GM18951 (cell line): ENCODE results near the gene OOSP4B.

Source experiments
- POLR2A ChIP-seq: IDR thresholded peaks from 4 replicates; pipeline ENCODE4 v1.6.1; 2011; ENCODE audit warnings: mild to moderate bottlenecking; ENCODE audit not compliant: insufficient read length, insufficient read depth; ENCODE audit errors: extremely low read depth
- in situ Hi-C: fragments of 300-500 bp; cut with MboI; formaldehyde crosslinking; loops from one replicate; pipeline ENCODE4 v1.12.0; 2022; ENCODE audit warnings: low sequenced_read_pairs, mixed read lengths, inconsistent platforms; ENCODE audit not compliant: unreplicated experiment

Gene OOSP4B

DNA sequence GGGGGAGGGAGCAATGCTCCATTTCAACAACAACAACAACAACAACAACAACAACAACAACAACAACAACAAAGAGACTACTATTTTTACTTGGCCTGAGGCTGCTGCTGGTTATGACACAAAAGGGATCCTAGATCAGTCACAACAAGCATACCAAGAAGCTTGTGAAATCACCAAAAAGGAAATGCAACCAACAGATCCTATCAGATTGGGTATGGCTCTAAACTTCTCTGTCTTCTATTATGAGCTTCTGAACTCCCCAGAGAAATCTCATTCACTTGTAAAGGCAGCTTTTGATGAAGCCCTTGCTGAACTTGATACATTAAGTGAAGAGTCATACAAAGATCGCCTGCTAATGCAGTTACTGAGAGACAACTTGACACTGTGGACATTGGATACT is 61.0 kb downstream of the OOSP4B start:
- in situ Hi-C loops = no loop called here
- TF ChIP-seq POLR2A = no peak

DNA sequence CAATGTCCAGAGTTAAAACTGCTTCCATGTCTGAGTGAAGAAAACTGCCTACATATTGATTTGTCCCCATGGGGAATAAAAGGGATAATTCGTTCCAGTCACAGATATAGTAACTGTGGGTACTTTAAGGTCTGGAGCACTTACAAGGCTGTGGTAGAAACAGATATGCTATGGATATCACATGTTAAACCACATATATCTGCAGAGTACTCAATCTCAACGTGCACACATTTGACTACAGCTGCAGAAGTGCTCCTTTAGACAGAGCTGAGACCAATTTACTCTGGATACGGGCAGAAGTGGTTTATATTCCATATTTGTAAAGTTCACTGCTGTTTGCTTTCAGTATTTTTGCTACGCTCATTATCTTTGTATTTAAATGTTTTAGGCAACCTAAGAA is 61.8 kb downstream of the OOSP4B start:
- in situ Hi-C loops = no loop called here
- no peak for TF ChIP-seq POLR2A

DNA sequence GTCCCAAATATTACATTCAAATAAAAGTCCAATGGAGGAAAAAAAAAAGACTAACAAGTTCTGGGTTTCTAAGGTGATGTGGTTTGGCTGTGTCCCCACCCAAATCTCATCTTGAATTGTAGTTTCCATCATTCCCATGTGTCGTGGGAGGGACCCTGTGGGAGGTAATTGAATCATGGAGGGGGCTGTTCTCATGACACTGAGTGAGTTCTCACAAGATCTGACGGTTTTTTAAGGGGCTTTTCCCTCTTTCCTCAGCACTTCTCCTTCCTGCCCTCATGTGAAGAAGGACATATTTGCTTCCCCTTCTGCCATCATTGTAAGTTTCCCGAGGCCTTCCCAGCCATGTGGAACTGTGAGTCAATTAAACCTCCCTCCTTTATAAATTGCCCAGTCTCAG is 63.6 kb downstream of the OOSP4B start:
- in situ Hi-C loops = no loop called here
- no peak for TF ChIP-seq POLR2A
